Activated CD8-positive, alpha-beta T cell treated with anti-CD3 and anti-CD28 coated beads for 36 hours (primary cell): ENCODE results near the gene COL15A1. TPM values are rescaled to one million over a fixed set of nuclear protein-coding genes. Genes with fewer than 3 reads are reported as not detected.

Experiments used
- ATAC-seq: fragments of 200-7000 bp; cut with Tn5 transposase; one replicate; pipeline ENCODE4 v1.10.0; 2021; ENCODE audit warnings: mild to moderate bottlenecking, moderate library complexity
- CTCF ChIA-PET: fragments of 350-600 bp; sonication (Branson Sonifier 250); formaldehyde crosslinking; loops from one replicate; lab custom pipeline; 2021; ENCODE audit warnings: antibody characterized with exemption; lab: Charles Lee
- POLR2A ChIA-PET: fragments of 350-600 bp; sonication (Branson Sonifier 250); formaldehyde crosslinking; loops from one replicate; lab custom pipeline; 2021; ENCODE audit warnings: antibody characterized with exemption; lab: Charles Lee
- DNase-seq: peaks from one replicate; pipeline ENCODE4 v3.0.0-alpha.2; 2020
- H3K27ac Mint-ChIP-seq: one replicate; pipeline ENCODE4 v1.8.0; 2021; ENCODE audit warnings: mild to moderate bottlenecking, mixed read lengths
- H3K27me3 Mint-ChIP-seq: one replicate; pipeline ENCODE4 v1.8.0; 2021; ENCODE audit warnings: mixed read lengths
- H3K36me3 Mint-ChIP-seq: one replicate; pipeline ENCODE4 v1.8.0; 2021; ENCODE audit warnings: low read depth, mixed read lengths
- H3K4me1 Mint-ChIP-seq: one replicate; pipeline ENCODE4 v1.8.0; 2021; ENCODE audit warnings: low read depth, mixed read lengths
- H3K4me3 Mint-ChIP-seq: one replicate; pipeline ENCODE4 v1.8.0; 2021; ENCODE audit warnings: mild to moderate bottlenecking, moderate library complexity, mixed read lengths
- H3K9me3 Mint-ChIP-seq: one replicate; pipeline ENCODE4 v1.8.0; 2021; ENCODE audit warnings: mixed read lengths
- CTCF ChIP-seq: fragments of 200-600 bp; IDR thresholded peaks from one replicate; pipeline ENCODE4 v1.8.0; 2022; ENCODE audit warnings: antibody characterized with exemption, mild to moderate bottlenecking
- intact Hi-C: fragments of 100-400 bp; cut with micrococcal nuclease; formaldehyde crosslinking; loops from one replicate; pipeline ENCODE4 v1.10.0; 2022
- total RNA-seq, 2 experiments: library from RNA; stranded (reverse); gene quantifications; one replicate each; pipeline ENCODE4 v1.2.3, GENCODE V29; 2021

COL15A1 gene
- total RNA-seq, 2 experiments from 2014 or later: 0.07 TPM; not detected in 1

- H3K4me3 Mint-ChIP-seq: no peak overlapping the region
- H3K27me3 Mint-ChIP-seq: no peaks in the 10 kb centered on the region
- no peaks in the 10 kb centered on the region for H3K36me3 Mint-ChIP-seq
- no peaks in the 10 kb centered on the region for H3K9me3 Mint-ChIP-seq
- no peak for DNase-seq
- H3K27ac Mint-ChIP-seq: no peak overlapping the region
- intact Hi-C loops: no loop called here
- ChIA-PET POLR2A (no interaction called here), CTCF (interaction anchor here (1.0 to 1.3 kb wide), 4 partner anchors 13 to 201 kb away, joined by 3 to 5 read pairs (median 3); no protein-coding TSS in a partner anchor)
- no peak for TF ChIP-seq CTCF
- no peak for ATAC-seq
- no peaks in the 10 kb centered on the region for H3K4me1 Mint-ChIP-seq
These were observed 39.9 kb downstream of the COL15A1 start for GRCh38 chr9:98983295-98984268.

GRCh38 chr9:98985596-98985995 lies 41.9 kb downstream of the COL15A1 start:
- H3K4me3 Mint-ChIP-seq: no peak overlapping the region
- no peak for TF ChIP-seq CTCF
- H3K4me1 Mint-ChIP-seq: no peaks in the 10 kb centered on the region
- intact Hi-C loops: no loop called here
- no peak overlapping the region for H3K27ac Mint-ChIP-seq
- POLR2A ChIA-PET: no interaction called here
- H3K27me3 Mint-ChIP-seq: no peaks in the 10 kb centered on the region
- no peak for DNase-seq
- CTCF ChIA-PET: no interaction called here
- no peak for ATAC-seq
- H3K9me3 Mint-ChIP-seq: no peaks in the 10 kb centered on the region
- H3K36me3 Mint-ChIP-seq: no peaks in the 10 kb centered on the region

GRCh38 chr9:98986866-98987651 lies 43.4 kb downstream of the COL15A1 start:
- ChIA-PET POLR2A (interaction anchor here (1.4 kb wide), 1 partner anchor 146 kb away, joined by 3 read pairs; no protein-coding TSS in a partner anchor), CTCF (interaction anchor here (1.3 to 1.6 kb wide), 2 partner anchors 12 to 154 kb away, joined by 3 to 5 read pairs; no protein-coding TSS in a partner anchor)
- intact Hi-C loops: no loop called here
- no peak overlapping the region for H3K27ac Mint-ChIP-seq
- H3K9me3 Mint-ChIP-seq: no peaks in the 10 kb centered on the region
- H3K4me1 Mint-ChIP-seq: no peaks in the 10 kb centered on the region
- DNase-seq (no peak), ATAC-seq (no peak)
- no peak for TF ChIP-seq CTCF
- no peak overlapping the region for H3K4me3 Mint-ChIP-seq
- H3K27me3 Mint-ChIP-seq: no peaks in the 10 kb centered on the region
- H3K36me3 Mint-ChIP-seq: no peaks in the 10 kb centered on the region

- TF ChIP-seq CTCF: no peak
- intact Hi-C loops: no loop called here
These were observed 45.6 kb downstream of the COL15A1 start for GRCh38 chr9:98989036-98990000.

More at GRCh38 chr9:98989036-98990000, 45.6 kb downstream of the COL15A1 start:
- Mint-ChIP-seq H3K9me3 (no peaks in the 10 kb centered on the region), H3K27ac (no peak overlapping the region), H3K27me3 (no peaks in the 10 kb centered on the region), H3K4me1 (peaks cover 6% of the 10 kb centered on the region), H3K36me3 (no peaks in the 10 kb centered on the region), H3K4me3 (no peak overlapping the region)
- POLR2A ChIA-PET: interaction anchor here (0.6 to 1.1 kb wide), 4 partner anchors 30 to 1129 kb away, joined by 3 to 4 read pairs (median 3); no protein-coding TSS in a partner anchor
- CTCF ChIA-PET: interaction anchor here (1.0 to 1.9 kb wide), 5 partner anchors 9 to 153 kb away, joined by 3 to 9 read pairs (median 4); no protein-coding TSS in a partner anchor
- DNase-seq: no peak
- ATAC-seq: no peak
